Stimulated activated CD4-positive, alpha-beta T cell treated with anti-CD3 and anti-CD28 coated beads, Interleukin-12 subunit alpha, Interleukin-12 subunit beta, amount 100 ng/mL, for 4 hours (primary cell): ENCODE measurements around the gene GBX1.

Experiments
- DNase-seq: peaks from one replicate; pipeline ENCODE4 v3.0.0-alpha.2; 2020

Gene GBX1

GRCh38 chr7:151110941-151111645 is 56.4 kb downstream of the GBX1 start:
- peak; percentile 72 for DNase-seq

- DNase-seq: no peak
Observed at GRCh38 chr7:151110236-151110940, 57.1 kb downstream of the GBX1 start.

GRCh38 chr7:151109094-151110048 is 58.1 kb downstream of the GBX1 start:
- DNase-seq: no peak

DNA sequence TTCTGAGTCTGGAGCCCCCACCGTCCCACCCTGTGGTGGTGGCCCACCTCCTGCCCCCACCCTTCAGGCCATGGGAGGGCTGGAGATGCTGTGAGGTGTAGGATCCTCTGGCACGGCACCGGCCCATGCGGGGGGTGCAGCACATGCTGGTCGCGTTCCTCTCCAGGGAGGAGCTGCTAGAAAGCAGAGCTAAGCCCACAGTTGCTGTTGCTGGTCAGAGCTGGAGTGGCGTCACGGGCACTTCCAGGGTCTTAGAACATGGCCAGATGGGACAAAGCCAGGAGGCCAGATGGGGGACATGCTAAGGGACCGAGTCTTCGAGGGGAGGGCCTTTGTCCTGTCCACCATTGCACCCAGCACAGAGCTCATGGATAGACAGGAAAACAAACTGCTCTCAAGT is 59.6 kb downstream of the GBX1 start:
- no peak for DNase-seq

- no peak for DNase-seq
Observed at GRCh38 chr7:151104411-151105235, 62.9 kb downstream of the GBX1 start.

GRCh38 chr7:151103973-151104372 is 63.5 kb downstream of the GBX1 start:
- DNase-seq: no peak

DNA sequence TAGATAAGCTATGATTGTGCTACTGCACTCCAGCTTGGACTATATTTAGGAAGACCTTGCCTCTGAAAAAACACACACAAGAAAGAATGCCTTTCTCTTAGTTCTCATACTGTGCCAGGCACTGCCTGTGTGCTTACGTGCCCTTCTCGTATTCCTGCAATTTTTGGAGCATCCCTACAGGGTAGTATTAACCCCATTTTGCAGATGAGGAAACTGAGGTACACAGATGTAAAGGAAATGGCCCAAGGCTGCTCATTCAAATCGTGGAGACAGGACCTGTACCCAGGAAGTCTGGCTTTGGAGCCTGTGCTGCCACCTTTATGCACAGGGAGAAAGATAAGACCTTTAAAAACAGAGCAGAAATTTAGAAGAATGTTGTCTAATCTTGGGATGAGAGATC is 64.5 kb downstream of the GBX1 start:
- no peak for DNase-seq

DNA sequence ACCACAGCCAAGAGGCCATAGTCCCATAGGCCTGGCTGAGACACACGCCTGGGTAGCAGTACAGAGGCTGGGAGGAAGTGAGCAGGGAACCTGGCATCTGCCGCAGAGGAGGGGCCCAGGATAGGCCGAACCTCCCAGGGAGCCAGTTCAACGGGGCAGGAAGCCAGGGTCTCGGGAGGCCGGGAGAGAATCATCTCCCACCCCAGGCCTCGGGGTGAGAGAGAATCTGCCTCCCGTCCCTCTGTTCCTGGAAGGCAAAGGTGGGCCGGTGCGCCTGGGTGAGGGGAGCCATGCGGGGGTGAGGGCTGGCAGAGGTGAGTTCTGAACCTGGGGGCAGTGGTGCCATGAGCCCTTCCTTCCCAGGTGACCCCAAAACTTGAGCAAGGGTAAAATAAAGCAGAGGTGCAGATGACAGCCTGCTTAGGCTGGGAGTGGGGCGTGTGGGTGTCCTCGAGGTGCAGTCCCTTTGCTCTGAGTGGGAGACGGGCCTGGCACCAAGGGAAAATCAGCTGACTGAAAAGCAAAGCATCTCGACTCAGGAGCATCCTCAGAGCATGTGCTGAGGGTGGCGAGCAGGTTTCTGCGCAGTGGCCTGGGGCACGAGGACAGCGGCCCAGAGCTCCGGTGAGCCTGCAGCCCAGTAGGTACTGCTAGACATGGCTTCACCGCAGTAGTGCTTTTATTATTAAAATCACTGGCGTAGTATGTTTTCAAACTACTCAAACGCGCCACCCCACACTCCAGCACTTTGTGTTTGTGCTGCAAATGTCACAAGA is 65.7 kb downstream of the GBX1 start:
- no peak for DNase-seq

DNA sequence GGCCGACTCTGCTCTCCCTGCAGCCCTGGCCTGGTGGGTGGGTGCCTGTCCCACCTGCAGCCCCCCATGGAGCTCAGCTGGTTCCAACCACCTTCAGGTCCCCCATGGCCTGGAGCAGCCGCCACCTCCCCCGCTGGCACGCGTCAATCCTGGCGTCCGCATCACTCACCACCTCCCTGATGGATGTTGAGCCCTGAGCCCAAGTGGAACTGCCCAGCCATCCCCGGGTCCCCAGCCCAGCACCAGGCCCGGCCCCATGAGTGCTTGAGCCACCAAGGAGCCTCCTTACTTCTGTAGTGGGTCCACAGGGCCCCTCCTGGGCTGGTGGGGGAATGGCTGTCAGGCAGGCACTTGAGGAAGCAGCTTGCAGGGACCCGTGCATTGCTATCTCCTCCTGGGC is 66.6 kb downstream of the GBX1 start:
- no peak for DNase-seq

DNA sequence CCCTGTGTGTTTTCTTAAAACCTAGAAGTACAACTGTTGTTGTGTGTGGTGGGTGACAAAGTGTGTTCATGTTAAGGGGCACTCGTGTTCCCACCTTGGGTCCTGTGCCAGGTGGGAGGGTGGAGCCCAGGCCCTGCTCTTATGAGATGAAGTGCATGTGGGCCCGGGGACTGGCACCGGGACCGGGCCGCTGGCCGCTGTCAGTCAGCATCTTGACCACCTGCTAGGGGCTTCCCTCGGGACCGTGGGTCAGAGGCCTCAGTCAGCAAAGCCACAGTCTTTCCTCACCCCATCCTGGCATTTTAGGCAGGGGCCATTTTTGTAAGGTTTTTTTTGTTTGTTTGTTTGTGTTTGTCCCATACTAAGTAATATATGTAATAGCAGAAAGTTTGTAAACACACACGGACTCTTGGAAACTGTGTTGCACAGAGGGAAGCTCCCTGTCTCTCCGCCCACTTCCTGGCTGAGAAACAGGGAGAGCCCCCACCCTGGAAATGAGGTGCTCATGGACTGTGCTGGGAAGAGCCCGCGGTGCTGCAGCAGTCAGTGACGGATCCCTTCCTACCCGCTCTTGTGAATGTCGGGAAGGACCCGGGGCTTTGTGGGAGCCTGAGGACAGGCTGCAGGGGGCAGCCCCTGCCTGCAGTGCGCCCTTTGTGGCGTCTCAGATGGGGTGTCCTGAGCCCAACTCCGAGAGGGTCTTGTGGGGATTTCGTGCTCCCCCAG is 67.8 kb downstream of the GBX1 start:
- no peak for DNase-seq
